Loucy (cell line): Measurements from ENCODE around the gene MLLT10.
"Not testable (repeated sequence)": the region's sequence is repeated elsewhere in the genome, so short reads cannot be mapped to it uniquely, and the experiment has no call there.

Source experiments
- H2AFZ ChIP-seq: fragments of 200-600 bp; sonication (generic); 2 replicates; pipeline ENCODE4 v1.6.0; 2016; ENCODE audit warnings: antibody characterized with exemption, mild to moderate bottlenecking, low read length, moderate library complexity
- H3F3A ChIP-seq: fragments of 200-600 bp; 2 replicates; pipeline ENCODE4 v1.6.0; 2016; ENCODE audit warnings: antibody characterized with exemption, low read depth, mild to moderate bottlenecking
- H3K27me3 ChIP-seq: fragments of 200-600 bp; sonication (generic); 2 replicates; pipeline ENCODE4 v1.6.1; 2014; ENCODE audit warnings: low read length, mild to moderate bottlenecking; ENCODE audit not compliant: insufficient read depth, poor library complexity, severe bottlenecking
- H3K36me3 ChIP-seq: fragments of 200-600 bp; sonication (generic); 2 replicates; pipeline ENCODE4 v1.6.1; 2016; ENCODE audit warnings: low read length; ENCODE audit not compliant: insufficient read depth
- H3K4me1 ChIP-seq: fragments of 200-600 bp; sonication (generic); 2 replicates; pipeline ENCODE4 v1.5.1; 2014; ENCODE audit warnings: low read length, mild to moderate bottlenecking; ENCODE audit not compliant: insufficient read depth, poor library complexity, severe bottlenecking
- H3K4me2 ChIP-seq: fragments of 200-600 bp; sonication (generic); 2 replicates; pipeline ENCODE4 v1.6.0; 2014; ENCODE audit warnings: antibody characterized with exemption, low read length, low read depth, mild to moderate bottlenecking; ENCODE audit not compliant: poor library complexity, severe bottlenecking
- H3K4me3 ChIP-seq: fragments of 200-600 bp; sonication (generic); 2 replicates; pipeline ENCODE4 v1.5.1; 2014; ENCODE audit warnings: low read length, mild to moderate bottlenecking, mixed read lengths; ENCODE audit not compliant: poor library complexity, severe bottlenecking
- H3K79me2 ChIP-seq: fragments of 200-600 bp; sonication (generic); 2 replicates; pipeline ENCODE4 v1.6.1; 2014; ENCODE audit warnings: low read length; ENCODE audit not compliant: insufficient read depth
- H3K9ac ChIP-seq: fragments of 200-600 bp; sonication (generic); 2 replicates; pipeline ENCODE4 v1.6.0; 2014; ENCODE audit warnings: mild to moderate bottlenecking, low read depth, low read length, moderate library complexity; ENCODE audit not compliant: poor library complexity, severe bottlenecking
- H3K9me2 ChIP-seq: fragments of 200-600 bp; sonication (generic); replicated peaks from 2 replicates; pipeline ENCODE4 v1.6.1; 2016; ENCODE audit warnings: low read depth, low read length, mixed read lengths
- H3K9me3 ChIP-seq: fragments of 200-600 bp; sonication (generic); 2 replicates; pipeline ENCODE4 v1.6.1; 2014; ENCODE audit warnings: mild to moderate bottlenecking, antibody characterized with exemption, low read length, low read depth; ENCODE audit not compliant: insufficient read depth
- H4K20me1 ChIP-seq: fragments of 200-600 bp; sonication (generic); 2 replicates; pipeline ENCODE4 v1.6.0; 2014; ENCODE audit warnings: antibody characterized with exemption, low read length, mild to moderate bottlenecking; ENCODE audit not compliant: insufficient read depth, poor library complexity, severe bottlenecking
- CTCF ChIP-seq: fragments of 200-600 bp; sonication (generic); conservative IDR thresholded peaks from 2 replicates; pipeline ENCODE4 v1.5.1; 2014; ENCODE audit warnings: mild to moderate bottlenecking, antibody characterized with exemption, low read length
- EZH2phosphoT487 ChIP-seq: fragments of 200-600 bp; IDR thresholded peaks from 2 replicates; pipeline ENCODE4 v1.6.1; 2018; ENCODE audit warnings: antibody characterized with exemption, mild to moderate bottlenecking, moderate library complexity, borderline replicate concordance

MLLT10 gene

DNA sequence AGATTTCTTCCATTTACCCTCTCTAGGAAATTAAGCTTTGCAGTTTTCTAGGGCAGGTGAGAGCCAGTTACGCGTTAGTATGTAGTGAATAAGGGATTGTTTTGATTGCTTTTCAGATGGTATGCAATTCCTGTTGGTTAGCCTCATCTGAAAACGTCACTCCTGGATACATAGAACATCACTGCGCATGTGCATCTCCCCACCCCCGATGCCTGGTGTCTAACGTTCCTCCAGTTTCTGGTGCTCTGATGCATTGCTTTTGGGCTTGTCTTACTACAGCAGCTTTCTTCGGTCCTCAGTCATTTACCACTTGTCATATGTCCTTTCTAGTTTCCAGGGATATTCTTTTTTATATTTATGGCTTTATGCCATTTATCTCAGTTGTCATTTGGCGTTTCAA lies 22.5 kb downstream of the MLLT10 start:
- Histone ChIP-seq H3K27me3 (no peaks in the 10 kb centered on the region), H3K9me2 (no peaks in the 10 kb centered on the region), H3K9me3 (no peaks in the 10 kb centered on the region), H4K20me1 (peaks cover 31% of the 10 kb centered on the region), H2AFZ (no peak overlapping the region), H3K4me1 (no peaks in the 10 kb centered on the region), H3F3A (no peaks in the 10 kb centered on the region), H3K36me3 (peaks cover 79% of the 10 kb centered on the region; the same call in 1 of the 2 replicates), H3K4me3 (no peak overlapping the region), H3K79me2 (peaks cover 80% of the 10 kb centered on the region), H3K4me2 (no peak overlapping the region), H3K9ac (no peak overlapping the region)
- TF ChIP-seq CTCF (no peak), EZH2phosphoT487 (no peak)

- not testable (repeated sequence) for H3K4me2 ChIP-seq, H3K4me3 ChIP-seq, H2AFZ ChIP-seq, H3K4me1 ChIP-seq, H3F3A ChIP-seq, H3K9me3 ChIP-seq, H3K9me2 ChIP-seq, H3K9ac ChIP-seq, H3K27me3 ChIP-seq
- Histone ChIP-seq H3K36me3 (peaks cover 61% of the 10 kb centered on the region; the same call in 1 of the 2 replicates), H3K79me2 (peaks cover 81% of the 10 kb centered on the region), H4K20me1 (peaks cover 34% of the 10 kb centered on the region)
Measured at GRCh38 chr10:21558984-21559383, 25.0 kb downstream of the MLLT10 start.

DNA sequence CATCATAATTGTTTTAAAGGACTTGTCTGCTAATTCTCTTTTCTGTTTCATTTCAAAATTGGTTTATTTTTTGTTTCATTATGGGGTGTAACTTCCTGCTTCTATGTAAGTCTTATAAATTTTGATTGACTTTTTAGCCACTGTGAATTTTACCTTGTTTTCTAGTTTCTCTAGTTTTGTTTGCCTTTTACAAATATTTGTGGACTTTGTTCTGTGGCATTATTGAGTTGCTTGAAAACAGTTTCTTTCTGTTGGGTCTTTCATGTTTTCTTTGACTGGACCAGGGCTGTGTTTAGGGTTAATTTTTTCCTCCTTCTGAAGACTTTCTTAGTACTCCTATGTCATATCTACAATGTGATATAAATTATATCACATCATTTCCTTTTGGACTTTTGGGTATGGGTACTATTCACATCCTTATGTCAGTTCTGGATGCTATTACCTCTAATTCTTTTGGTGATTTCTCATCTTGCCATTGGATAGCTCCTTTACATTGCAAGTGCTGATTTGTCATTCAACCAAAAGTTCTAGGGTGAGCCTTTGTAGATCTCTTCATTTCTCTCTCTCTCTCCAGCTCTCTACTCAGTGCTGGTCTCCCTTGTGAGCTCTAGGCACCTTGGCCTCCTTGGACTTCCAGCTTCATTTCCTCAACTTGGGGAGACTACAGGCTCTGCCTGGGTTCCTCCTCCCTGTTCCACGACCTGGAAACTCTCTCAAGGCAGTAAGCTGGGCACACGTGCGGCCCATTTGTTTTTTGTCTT lies 36.9 kb downstream of the MLLT10 start:
- peaks cover 20% of the 10 kb centered on the region for H3K36me3 ChIP-seq
- H2AFZ ChIP-seq, result no peak overlapping the region
- H3K9ac ChIP-seq, result no peak overlapping the region
- H3K9me3 ChIP-seq, result no peaks in the 10 kb centered on the region
- no peaks in the 10 kb centered on the region for H3F3A ChIP-seq
- TF ChIP-seq CTCF, result no peak
- TF ChIP-seq EZH2phosphoT487, result no peak
- H3K79me2 ChIP-seq, result peaks cover 96% of the 10 kb centered on the region
- H3K4me1 ChIP-seq, result peaks cover 16% of the 10 kb centered on the region
- no peaks in the 10 kb centered on the region for H3K9me2 ChIP-seq
- no peak overlapping the region for H3K4me3 ChIP-seq
- H3K27me3 ChIP-seq, result no peaks in the 10 kb centered on the region
- H3K4me2 ChIP-seq, result peak overlapping the region; percentile 25
- H4K20me1 ChIP-seq, result peaks cover 55% of the 10 kb centered on the region

DNA sequence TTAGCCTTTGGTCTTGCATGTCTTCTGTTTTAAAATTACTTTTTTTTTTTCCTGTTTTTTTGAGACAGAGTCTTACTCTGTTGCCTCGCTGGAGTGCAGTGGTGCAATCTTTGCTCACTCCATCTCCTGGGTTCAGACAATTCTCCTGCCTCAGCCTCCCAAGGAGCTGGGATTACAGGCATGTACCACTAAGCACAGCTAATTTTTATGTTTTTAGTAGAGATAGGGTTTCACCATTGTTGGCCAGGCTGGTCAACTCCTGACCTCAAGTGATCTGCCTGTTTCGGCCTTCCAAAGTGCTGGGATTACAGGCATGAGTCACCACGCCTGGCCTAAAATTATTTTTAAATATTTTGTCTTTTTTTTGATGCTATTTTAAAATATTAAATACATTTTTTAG lies 38.5 kb downstream of the MLLT10 start:
- H3K36me3 ChIP-seq, result peaks cover 14% of the 10 kb centered on the region
- TF ChIP-seq EZH2phosphoT487 (no peak), CTCF (no peak)
- no peaks in the 10 kb centered on the region for H3K27me3 ChIP-seq
- H3K4me2 ChIP-seq, result no peak overlapping the region
- peaks cover 62% of the 10 kb centered on the region for H4K20me1 ChIP-seq
- H3K79me2 ChIP-seq, result peaks cover 96% of the 10 kb centered on the region
- no peaks in the 10 kb centered on the region for H3F3A ChIP-seq
- H2AFZ ChIP-seq, result no peak overlapping the region
- H3K4me1 ChIP-seq, result peaks cover 16% of the 10 kb centered on the region
- H3K9ac ChIP-seq, result no peak overlapping the region
- H3K4me3 ChIP-seq, result no peak overlapping the region
- H3K9me2 ChIP-seq, result no peaks in the 10 kb centered on the region
- H3K9me3 ChIP-seq, result no peaks in the 10 kb centered on the region

DNA sequence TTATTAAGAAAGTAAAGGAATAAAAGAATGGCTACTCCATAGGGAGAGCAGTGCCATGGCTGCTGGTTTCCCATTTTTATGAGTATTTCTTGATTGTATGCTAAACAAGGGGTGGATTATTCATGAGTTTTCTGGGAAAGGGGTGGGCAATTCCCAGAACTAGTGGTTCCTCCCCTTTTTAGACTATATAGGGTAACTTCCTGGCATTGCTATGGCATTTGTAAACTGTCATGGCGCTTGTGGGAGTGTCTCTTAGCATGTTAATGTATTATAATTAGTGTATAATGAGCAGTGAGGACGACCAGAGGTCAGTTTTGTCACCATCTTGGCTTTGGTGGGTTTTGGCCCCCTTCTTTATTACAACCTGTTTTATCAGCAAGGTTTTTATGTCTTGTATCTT lies 40.5 kb downstream of the MLLT10 start:
- H3K4me2 ChIP-seq, H3K9me3 ChIP-seq, H3K9me2 ChIP-seq, H3K4me3 ChIP-seq, H3K9ac ChIP-seq, H3F3A ChIP-seq, H3K27me3 ChIP-seq, H2AFZ ChIP-seq: not testable (repeated sequence)
- peaks cover 14% of the 10 kb centered on the region for H3K36me3 ChIP-seq
- H3K79me2 ChIP-seq, result peaks cover 96% of the 10 kb centered on the region
- peaks cover 67% of the 10 kb centered on the region for H4K20me1 ChIP-seq
- peaks cover 16% of the 10 kb centered on the region for H3K4me1 ChIP-seq
